Muscle of back (tissue), 11 donors: Measurements from ENCODE around the gene ANO6. TPM values are rescaled to one million over a fixed set of nuclear protein-coding genes. Genes with fewer than 3 reads are reported as not detected.
A peak's percentile ranks its signal among the peaks of the same experiment; 100 is the strongest.
"Not testable (repeated sequence)": the region's sequence is repeated elsewhere in the genome, so short reads cannot be mapped to it uniquely, and the experiment has no call there.

Source experiments
- DNase-seq, 3 donors: peaks; one replicate each; pipeline versions ENCODE4 v3.0.0 to v3.0.0-alpha.2; 2013
- polyA plus RNA-seq, 10 donors: library from polyadenylated mRNA; unstranded; fragments of 120-200 nt; gene quantifications; one replicate each; pipeline ENCODE4 v1.2.1, GENCODE V29; 2013; ENCODE audit not compliant: insufficient read length in 10 of 10

The ANO6 gene
- polyA plus RNA-seq, 10 donors = 51.2 to 74.9 (median 61.3) TPM

DNA sequence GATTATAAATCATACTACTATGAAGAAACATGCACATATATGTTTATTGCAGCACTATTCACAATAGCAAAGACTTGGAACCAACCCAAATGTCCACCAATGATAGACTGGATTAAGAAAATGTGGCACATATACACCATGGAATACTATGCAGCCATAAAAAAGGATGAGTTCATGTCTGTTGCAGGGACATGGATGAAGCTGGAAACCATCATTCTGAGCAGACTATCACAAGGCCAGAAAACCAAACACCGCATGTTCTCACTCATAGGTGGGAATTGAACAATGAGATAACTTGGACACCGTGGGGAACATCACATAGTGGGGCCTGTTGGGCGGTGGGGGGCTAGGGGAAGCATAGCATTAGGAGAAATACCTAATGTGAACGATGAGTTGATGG is 181.6 kb downstream of the ANO6 start:
- DNase-seq = not testable (repeated sequence)

DNA sequence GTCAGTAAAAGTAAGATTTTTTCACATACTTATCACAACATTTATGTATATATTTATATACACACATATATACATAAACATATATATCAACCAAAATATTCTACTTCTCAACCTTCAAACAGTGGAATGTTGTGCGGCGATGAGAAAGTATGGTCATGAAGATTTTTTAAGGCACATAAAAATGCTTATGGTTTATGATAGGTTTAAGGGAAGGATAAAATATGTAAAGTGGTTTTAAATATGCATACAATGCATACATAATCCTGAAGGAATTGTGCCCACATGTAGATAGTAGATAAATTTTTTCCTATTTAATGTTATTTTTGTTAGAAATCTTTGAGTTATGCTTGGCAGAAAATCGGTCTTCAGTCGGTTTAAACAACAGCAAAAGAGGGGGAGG is 182.7 kb downstream of the ANO6 start:
- no peak for DNase-seq

DNA sequence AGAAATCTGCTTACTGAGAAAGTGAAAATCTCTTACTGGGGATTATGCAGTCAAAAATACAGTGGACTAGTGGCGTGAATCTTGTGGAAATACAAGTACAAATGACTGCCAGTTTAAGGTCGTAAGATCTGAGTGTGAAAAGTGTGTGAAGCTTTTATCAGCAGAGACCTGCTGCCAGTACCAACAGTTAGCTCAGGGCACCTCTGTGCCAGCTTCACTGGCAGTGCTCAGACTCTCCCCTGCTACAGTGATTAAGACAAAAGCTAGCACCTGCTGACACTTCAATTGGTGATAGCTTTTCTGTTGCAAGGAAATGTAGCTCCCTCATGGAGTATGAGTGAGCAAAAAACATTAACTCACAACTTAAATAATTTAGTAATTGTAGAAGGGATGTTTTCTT is 185.1 kb downstream of the ANO6 start:
- DNase-seq = no peak

DNA sequence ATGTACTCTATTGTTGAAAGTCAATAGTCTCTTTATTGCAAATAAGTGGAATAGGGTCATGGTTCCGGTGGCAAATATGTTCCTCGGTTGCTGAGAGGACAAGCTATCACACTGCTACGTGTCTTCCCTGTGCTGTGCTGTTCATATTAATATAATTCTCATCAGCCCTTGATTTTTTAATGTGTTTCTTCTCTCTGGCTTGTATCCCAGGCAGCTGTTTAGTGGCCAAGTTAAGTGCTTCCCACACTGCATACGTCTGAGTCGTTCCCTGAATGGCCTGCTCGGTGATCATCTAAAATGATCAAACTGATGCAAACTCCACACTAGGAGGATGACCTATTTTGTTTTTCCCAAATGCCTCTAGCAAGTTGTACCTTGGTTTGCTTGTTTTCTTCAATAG is 186.4 kb downstream of the ANO6 start:
- DNase-seq = peak; percentile 45 to 89 (median 78)

DNA sequence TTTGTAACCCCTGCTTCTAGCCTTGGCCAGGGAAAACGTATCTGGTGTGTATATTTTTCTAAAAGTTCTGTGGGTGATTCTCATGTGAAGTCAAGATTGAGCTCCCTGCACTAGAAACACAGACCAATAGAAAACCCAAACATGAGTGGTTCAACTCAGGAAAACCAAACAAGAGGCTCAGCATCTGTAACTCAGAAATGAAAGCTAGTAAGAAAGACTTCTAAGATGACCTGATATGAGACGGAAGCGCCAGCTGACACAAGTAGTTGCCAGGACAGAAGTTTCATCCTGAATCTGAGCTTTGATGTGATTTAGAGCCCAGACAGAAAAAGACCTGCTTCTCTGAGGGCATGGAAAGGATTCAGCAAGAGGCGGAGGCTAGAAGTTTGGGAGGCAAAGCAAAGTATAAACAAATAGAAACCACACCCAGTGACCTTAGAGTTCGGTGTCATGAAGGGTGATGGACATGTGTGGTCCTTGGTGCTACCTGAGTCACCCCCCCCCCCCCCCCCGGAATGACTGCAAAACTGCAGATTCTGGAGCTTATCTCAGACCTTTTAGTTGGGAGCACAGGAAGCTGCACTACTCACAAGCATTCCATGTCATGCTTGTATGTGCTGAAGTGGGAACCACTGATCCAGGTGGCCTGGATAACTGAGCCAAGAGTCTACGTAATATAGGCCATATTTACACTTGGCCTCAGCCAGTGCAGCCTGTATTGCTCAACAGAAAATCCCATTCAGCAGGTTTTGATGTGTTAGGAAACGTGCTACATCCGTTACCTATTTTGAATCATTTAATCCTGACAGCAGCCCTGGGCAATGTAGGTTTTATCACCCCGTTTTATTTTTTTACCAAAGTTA is 191.3 kb downstream of the ANO6 start:
- peak; percentile 24 to 85 (median 57) for DNase-seq

DNA sequence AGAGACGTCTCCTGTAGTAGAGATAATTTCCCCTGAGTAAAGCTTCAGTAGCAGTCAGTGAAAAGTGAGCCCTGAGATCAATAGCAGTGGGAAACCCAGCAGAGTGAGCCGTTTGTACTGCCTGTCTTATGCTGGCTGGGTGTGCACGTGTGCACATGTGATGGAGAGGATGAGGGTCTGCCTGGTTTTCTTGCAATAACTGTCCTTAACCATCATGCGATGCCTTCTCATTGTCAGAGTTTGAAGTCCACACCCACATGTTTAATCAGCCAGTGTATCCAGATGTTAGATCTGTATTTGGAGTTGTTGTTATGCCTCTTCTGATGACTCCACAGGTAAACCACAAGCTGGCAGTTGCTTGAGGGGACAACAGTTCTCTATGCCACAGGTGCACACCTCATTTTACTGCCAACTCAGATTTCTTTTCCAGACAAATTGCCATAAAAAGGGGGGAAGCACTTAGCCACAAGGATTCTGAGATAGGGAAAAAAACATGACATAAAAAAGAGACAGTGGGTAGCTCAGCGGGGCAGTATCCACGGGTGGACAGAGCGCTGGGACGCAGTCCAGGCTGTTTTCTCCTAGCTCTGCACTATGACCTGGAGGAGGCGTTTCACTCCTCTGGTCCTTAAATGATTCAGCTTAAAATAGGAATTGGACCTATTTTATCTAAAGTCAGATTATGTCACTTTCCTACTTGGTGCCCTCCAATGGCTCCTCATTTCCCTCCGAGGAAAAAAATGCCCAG is 192.3 kb downstream of the ANO6 start:
- no peak for DNase-seq

DNA sequence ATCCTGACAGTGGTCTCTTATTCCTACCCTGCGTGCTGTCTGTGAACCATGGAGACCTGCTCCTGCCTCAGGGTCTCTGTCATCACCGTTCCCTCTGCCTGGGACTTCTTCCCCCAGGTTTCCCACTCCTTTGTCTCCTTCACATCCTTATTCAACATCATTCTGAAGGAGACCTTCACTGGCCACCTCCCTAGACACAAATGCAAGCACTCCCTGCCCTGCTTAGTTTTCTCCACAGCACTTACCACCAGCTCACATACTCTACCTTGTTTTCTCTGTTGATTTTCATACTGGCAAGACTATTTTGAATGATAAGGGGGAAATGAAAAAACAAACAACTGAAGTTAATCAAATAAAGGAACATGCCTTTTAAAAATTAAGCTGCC is 192.8 kb downstream of the ANO6 start:
- DNase-seq = no peak

DNA sequence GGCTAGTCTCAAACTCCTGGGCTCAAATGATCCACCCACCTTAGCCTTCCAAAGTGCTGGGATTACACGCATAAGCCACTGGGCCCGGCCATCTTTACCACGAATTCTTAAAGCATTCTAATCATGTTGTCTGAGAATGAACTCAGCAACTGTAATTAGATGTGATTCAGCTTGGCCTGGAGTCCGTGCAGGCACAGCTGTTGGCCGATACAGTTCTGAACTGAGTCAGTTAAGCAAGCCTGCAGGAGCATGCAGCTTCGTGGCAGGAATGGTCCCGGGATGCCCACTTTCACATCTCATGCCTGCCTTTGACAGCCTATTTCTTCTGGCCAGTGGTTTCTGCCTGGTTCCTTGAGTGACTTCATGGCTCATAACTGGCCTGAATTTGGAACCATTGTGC is 194.1 kb downstream of the ANO6 start:
- peak in 2 of 3 donors; percentile 52 to 55 for DNase-seq

DNA sequence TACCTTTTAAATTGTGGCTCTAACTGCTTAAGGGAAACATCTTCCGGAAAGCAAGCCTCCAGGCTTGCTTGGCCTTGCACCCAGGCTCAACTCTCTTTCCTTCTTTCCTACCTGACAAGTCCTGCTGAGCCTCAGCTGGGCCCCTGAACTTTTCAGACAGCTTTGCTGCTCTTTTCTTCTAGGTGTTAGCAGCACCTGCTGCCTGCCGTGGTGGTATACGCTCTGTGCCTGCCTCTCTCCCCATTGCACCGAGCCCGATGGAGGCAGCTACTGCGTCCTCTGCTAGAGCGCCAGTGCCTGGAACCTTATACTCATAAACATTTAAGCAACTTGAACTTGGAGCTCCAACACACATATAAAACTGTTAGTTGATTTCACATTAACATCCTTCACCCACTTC is 195.7 kb downstream of the ANO6 start:
- DNase-seq = no peak

DNA sequence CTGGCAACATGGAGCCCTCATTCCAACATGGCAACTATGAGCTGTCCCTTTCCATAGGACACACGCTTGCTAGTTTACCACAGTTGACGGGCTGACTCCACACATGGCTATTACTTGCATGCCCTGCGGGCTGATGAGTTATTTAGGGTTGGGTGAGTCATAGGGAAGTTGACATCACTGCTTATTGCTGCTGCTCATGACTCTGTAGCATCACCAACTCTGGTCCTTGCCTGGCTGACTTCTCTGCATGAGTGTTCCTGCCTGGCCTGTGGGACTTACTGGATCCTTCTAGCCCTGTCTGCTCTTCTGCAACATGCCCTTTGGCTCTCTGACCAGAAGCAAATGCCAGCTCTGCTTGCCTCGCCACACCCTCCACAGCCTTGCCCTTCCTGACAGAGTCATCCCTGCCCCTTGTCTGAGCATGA is 199.5 kb downstream of the ANO6 start:
- peak in 1 of 3 donors; percentile 94 for DNase-seq

DNA sequence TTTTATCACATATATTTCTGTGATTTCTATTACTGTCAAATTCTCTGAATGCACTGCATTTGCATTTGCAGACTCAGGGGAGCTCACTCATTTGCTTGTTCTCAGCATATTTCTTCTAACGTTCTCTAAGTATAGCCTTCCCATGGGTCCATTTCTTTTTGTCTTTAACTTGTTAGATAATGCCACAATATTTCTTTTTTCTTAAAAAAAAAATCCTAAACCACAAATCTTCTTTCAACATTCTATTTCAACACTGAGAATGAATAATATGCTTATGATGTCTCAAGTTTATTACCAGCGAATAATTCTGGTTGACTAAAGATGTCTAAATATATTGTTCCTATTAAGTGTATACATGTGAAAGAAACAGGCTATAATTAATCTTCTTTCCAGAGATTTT is 200.2 kb downstream of the ANO6 start:
- DNase-seq = no peak

DNA sequence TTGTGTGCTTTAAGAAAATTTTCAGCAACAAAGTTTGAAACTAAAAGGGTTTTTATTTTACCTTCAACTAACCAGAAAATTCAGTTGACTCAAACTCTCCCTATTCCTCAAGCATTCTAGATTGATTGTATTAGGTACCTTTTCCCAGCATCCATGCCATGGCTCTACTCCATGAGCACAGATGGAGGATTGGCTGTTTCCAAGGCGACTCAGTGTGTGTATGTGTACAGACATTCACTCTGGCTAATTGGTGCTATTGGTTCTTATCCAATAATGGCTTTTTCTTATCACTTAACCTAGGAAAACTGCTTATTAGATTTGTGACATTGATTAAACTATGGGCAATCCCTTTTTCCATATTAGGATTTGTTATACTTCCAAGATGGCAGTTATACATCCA is 202.6 kb downstream of the ANO6 start:
- DNase-seq = no peak

DNA sequence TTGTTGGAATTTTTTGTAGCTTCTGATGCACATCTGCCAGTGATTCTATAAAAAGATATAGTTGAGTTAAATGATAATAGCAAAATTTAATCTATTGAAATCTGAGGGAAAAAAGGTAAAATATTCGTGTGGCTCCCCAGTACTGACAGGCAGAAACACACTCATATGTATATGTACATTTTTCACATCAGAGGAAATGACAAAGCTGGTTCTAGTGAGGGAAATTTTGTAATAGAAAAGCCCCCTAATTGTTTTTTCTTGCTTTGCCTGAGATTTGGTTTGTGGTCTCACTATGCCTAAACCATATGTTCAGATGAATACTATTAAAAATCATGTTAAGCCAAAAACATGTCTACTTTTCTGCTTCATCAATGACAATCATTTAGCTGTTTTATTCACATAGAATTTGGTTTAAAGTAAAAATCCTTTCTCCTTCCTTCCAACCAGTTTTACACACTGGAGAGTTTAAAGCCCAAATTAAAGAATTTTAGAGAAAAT is 203.5 kb downstream of the ANO6 start:
- no peak for DNase-seq

DNA sequence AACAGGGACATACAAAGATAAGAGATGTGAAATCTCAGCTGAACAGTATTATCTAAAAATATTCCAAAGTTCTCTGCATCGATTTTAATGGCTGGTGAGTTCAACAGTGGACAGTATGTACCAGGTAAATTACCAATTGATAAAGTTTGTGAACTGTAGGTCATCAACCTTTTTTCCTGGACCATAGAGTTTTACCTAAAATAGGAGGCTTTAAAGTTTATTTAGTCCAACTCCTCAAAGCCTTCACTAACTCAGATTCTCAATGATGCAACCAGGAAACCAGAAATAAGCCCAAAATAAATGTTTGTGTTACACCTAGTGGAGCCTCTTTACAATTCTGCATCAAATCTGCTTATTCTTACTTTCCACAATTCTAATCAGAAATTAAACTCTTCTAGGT is 205.8 kb downstream of the ANO6 start:
- no peak for DNase-seq

DNA sequence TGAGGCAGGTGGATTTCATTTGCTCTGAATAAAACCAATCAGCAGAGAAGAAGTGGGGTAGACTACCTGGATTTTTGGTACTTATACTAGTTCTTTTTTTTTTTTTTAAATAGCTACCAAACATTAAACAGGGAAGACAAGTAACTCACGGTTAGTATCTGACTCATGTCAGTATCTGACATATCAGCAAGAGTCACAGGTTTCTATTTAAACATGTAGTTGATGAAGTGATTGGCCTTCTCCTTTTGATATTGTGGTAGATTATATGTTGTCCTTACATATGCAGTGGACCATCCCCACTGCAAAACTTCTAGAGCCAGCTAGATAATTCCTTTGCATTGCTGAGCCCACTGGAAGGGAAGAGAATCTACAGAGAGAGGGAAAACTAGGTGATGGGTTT is 208.0 kb downstream of the ANO6 start:
- DNase-seq = no peak

DNA sequence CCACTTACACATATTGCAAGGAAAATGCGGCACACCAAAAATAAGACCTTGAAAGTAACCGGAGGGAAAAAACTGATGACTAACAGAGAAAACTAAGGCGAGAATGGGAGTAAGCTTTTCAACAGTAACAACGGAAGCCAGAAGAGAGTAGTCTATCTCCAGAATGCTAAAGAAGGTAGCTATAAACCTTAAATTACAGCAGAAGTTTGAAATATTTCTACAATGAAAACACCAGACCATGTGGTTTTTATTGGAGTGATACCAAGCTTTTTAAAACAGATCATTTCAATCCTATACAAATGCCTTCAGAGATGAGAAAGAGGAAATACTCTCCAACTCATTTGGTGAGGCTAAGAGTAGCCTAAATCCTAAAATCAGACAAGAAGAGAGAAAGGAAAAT is 209.5 kb downstream of the ANO6 start:
- DNase-seq = peak in 1 of 3 donors; percentile 58

DNA sequence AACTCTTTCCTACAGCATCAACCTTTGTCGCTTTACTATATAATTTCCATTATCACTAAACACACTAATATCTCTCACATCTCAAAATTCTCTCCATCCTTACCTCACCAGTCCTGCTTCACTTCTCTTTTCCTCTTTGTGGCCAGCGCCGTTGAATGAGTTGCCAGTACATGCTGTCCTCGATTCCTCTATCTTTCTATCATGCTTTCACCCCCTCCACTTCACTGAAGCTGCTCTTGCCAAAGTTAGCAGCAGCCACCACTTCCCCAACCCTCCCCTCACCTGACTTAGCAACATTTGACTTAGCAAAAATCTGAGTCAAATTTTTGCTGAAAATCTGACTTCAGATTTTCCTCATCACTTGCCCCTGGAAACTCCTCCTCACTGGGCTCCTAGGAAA is 210.4 kb downstream of the ANO6 start:
- no peak for DNase-seq

DNA sequence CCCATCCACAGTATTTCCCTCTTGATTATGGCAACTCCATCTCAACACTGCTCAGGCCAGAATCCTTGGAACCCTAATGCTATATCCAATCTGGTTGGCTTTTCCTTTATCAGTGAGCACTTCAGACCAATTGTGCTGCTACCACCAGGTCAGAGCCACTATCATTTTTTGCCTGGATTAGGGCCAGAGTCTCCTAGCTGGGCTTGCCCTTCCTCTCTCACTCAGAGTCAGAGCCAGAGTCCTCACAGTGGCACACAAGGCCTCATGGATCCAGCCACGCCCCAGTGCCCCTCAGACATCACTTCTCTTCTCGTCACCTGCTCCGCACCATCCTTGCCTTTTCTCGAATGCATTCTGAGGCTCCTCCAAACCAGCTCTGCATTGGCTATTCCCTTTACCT is 211.1 kb downstream of the ANO6 start:
- DNase-seq = no peak

DNA sequence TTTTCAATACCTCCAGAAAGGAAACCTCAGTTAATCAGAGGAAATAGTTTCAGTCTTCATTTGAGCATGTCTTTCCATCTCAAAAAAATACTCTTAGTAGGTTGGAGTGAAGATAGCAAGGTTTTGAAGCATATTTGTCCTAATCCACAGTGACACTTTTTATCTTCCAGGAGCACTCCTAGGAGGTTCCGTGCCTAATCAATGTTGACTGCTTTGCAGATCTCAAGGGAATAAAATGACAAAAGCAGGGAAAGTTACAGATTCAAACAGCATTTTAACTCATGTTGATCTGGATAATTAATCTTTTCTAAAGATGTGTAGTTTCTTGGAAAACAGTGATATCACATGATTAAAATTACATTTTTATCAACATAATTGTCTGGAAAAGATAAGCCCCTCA is 213.9 kb downstream of the ANO6 start:
- DNase-seq = no peak

DNA sequence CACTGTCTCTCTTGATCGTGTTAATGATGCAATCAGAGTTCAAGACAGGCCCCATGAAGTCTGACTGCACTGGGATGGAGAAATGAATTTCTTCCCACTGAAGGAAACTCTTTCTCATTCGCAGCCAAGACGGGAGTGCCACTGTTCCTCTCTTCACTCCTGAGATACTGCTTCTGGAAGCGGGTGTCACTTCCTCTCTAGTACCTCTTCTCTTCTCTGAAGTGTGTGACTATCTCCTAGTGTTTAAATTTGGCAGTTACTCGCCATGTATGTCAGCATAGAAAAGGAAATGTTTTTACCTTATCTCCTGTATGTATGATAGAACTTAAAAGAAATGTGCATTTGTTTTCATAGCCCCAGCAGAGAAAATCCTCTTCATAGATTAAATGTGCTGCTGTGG is 215.2 kb downstream of the ANO6 start:
- no peak for DNase-seq

DNA sequence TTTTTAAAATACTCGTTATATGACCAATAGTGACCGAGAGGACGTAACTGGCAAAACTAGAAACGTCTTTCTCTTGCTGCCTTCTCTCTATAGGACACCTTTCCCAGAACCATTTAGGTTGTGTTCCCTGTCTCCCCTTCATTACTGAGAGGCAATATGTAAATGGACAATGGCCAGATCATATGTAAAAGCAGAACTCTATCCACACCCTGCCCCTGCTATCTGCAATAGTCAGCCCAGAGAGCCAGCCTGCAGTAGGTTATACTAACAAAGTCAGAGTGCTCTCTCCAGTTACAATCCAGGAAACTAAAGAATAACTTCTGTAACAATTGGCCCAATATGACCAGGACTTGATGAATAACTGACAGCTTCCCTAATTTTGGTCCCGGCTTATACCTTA is 216.8 kb downstream of the ANO6 start:
- no peak for DNase-seq

DNA sequence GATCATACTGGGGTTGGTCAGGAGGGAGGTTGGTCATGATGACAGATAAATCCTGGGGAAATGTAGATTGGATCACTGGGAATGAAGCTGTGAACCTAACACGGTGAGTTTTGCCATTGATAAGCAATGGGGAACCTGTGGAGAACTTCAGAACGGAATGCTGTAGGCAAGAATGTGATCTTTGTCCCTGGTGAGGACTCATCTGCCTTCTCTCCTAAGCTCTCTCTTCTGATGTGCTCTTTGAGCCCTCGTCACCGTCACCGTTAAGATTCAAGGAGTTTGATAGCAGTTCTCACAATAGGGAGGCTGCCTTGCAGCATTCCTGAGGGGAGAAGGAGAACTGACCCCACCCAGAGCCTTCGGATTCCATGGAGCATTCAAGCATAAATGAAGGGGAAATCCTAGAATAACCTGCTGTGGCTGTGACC is 217.6 kb downstream of the ANO6 start:
- no peak for DNase-seq

DNA sequence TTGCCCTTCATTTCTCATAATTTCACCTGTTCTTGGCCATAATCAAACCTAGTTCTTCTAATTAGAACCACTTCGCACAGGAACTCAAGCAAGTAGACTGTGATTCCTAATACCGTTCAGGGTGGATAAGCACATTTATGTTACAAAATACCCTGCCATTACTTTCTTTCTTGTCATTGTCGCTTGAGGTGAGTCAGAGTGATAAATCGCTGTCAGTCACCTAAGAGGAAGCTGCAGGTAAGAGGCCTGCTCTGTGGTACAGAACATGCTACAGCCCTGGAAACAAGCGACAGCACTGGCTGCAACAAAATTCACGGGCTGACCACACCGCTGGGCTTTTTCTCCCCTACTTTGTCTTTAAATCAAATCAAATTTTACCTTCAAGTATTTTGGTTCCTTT is 218.2 kb downstream of the ANO6 start:
- DNase-seq = no peak
